CD4-positive, alpha-beta memory T cell (primary cell): Measurements from ENCODE around the gene MPO. TPM values are rescaled to one million over a fixed set of nuclear protein-coding genes. Genes with fewer than 3 reads are reported as not detected.

Experiments
- CTCF ChIA-PET: fragments of 350-600 bp; sonication (Branson Sonifier 250); formaldehyde crosslinking; loops from one replicate; lab custom pipeline; 2021; ENCODE audit warnings: inconsistent platforms; ENCODE audit not compliant: partially characterized antibody; lab: Charles Lee
- POLR2A ChIA-PET: fragments of 350-600 bp; sonication (Branson Sonifier 250); formaldehyde crosslinking; loops from one replicate; lab custom pipeline; 2021; ENCODE audit not compliant: partially characterized antibody; lab: Charles Lee
- DNase-seq, 5 donors: peaks; one replicate each; pipeline versions ENCODE4 v3.0.0 to v3.0.0-alpha.2; 2020 to 2022; ENCODE audit warnings: mixed read lengths in 1 of 5
- H3K27ac ChIP-seq: one replicate; pipeline ENCODE4 v1.7.0; 2013; ENCODE audit warnings: low read depth, low read length
- H3K27me3 ChIP-seq: 2 replicates; pipeline ENCODE4 v1.7.0; 2013; ENCODE audit warnings: mild to moderate bottlenecking, low read length, moderate library complexity; ENCODE audit not compliant: insufficient read depth
- H3K36me3 ChIP-seq: 2 replicates; pipeline ENCODE4 v1.7.0; 2013; ENCODE audit warnings: mild to moderate bottlenecking, low read length, moderate library complexity; ENCODE audit not compliant: insufficient read depth
- H3K4me1 ChIP-seq: 2 replicates; pipeline ENCODE4 v1.7.0; 2013; ENCODE audit warnings: mild to moderate bottlenecking, low read length, moderate library complexity; ENCODE audit not compliant: insufficient read depth
- H3K4me3 ChIP-seq, 2 donors: one replicate each; pipeline ENCODE4 v1.7.0; 2013; ENCODE audit warnings: low read length in 2 of 2, mild to moderate bottlenecking in 1 of 2
- H3K9me3 ChIP-seq, 2 donors: one replicate each; pipeline ENCODE4 v1.7.0; 2013; ENCODE audit warnings: low read length in 2 of 2, control low read depth in 1 of 2; ENCODE audit not compliant: control insufficient read depth in 1 of 2
- H3K27ac Mint-ChIP-seq, 7 donors: one replicate each; pipeline ENCODE4 v1.8.0; 2020 to 2021; ENCODE audit warnings: mixed read lengths in 7 of 7, mild to moderate bottlenecking in 6 of 7, inconsistent platforms in 3 of 7, moderate library complexity in 3 of 7
- H3K27me3 Mint-ChIP-seq, 2 donors: one replicate each; pipeline ENCODE4 v1.8.0; 2020 to 2021; ENCODE audit warnings: mixed read lengths in 2 of 2
- H3K36me3 Mint-ChIP-seq, 2 donors: one replicate each; pipeline ENCODE4 v1.8.0; 2020 to 2021; ENCODE audit warnings: mixed read lengths in 2 of 2, inconsistent platforms in 1 of 2, mild to moderate bottlenecking in 1 of 2
- H3K4me1 Mint-ChIP-seq, 4 donors: one replicate each; pipeline ENCODE4 v1.8.0; 2020 to 2021; ENCODE audit warnings: mixed read lengths in 4 of 4, mild to moderate bottlenecking in 1 of 4
- H3K4me3 Mint-ChIP-seq, 8 donors: one replicate each; pipeline ENCODE4 v1.8.0; 2020 to 2021; ENCODE audit warnings: mixed read lengths in 8 of 8, mild to moderate bottlenecking in 7 of 8, moderate library complexity in 6 of 8, inconsistent platforms in 3 of 8
- H3K9me3 Mint-ChIP-seq, 8 donors: one replicate each; pipeline ENCODE4 v1.8.0; 2020 to 2021; ENCODE audit warnings: mixed read lengths in 8 of 8, mild to moderate bottlenecking in 5 of 8, inconsistent platforms in 3 of 8, moderate library complexity in 1 of 8
- intact Hi-C: fragments of 100-400 bp; cut with micrococcal nuclease; formaldehyde crosslinking; loops from one replicate; pipeline ENCODE4 v1.15.1; 2023
- polyA plus RNA-seq, 2 donors: library from polyadenylated mRNA; unstranded; fragments of 300-500 nt; fragmentation: Illumina TruSeq; gene quantifications; one replicate each; pipeline ENCODE4 v1.2.3, GENCODE V29; 2021
- total RNA-seq, 2 experiments: library from RNA; stranded (reverse); gene quantifications; one replicate each; pipeline ENCODE4 v1.2.3, GENCODE V29; 2021

The MPO gene
- total and polyA plus RNA-seq, 4 experiments from 2014 or later, result not detected

GRCh38 chr17:58311429-58311894, 30.7 kb upstream of the MPO start:
- Histone ChIP-seq H3K27me3 (no peaks in the 10 kb centered on the region), H3K27ac (no peak overlapping the region), H3K36me3 (peaks cover 4% of the 10 kb centered on the region), H3K4me1 (no peaks in the 10 kb centered on the region), H3K9me3 (no peaks in the 10 kb centered on the region), H3K4me3 (no peak overlapping the region)
- Mint-ChIP-seq H3K27ac (peak overlapping the region in 1 of 7 donors; percentile 6), H3K36me3 (peaks cover 14 to 16% of the 10 kb centered on the region in 2 donors), H3K4me3 (no peak overlapping the region), H3K27me3 (no peaks in the 10 kb centered on the region), H3K4me1 (peaks cover 0 to 6% (median 1%) of the 10 kb centered on the region in 4 donors), H3K9me3 (no peaks in the 10 kb centered on the region)
- ChIA-PET CTCF (interaction anchor here (1.3 to 1.5 kb wide), 2 partner anchors 106 kb away, joined by 3 to 4 read pairs; partner anchors contain the start of gene RNF43), POLR2A (interaction anchor here (34.1 kb wide), 1 partner anchor 32 kb away, joined by 3924 read pairs; the partner anchor contains the start of gene SUPT4H1)
- no peak for DNase-seq
- intact Hi-C loops, result no loop called here

GRCh38 chr17:58310511-58311428, 30.0 kb upstream of the MPO start:
- POLR2A ChIA-PET, result no interaction called here
- Histone ChIP-seq H3K27ac (no peak overlapping the region), H3K36me3 (peaks cover 4% of the 10 kb centered on the region), H3K27me3 (no peaks in the 10 kb centered on the region), H3K4me3 (no peak overlapping the region), H3K4me1 (no peaks in the 10 kb centered on the region), H3K9me3 (no peaks in the 10 kb centered on the region)
- Mint-ChIP-seq H3K4me1 (peaks cover 0 to 6% (median 1%) of the 10 kb centered on the region in 4 donors), H3K9me3 (no peaks in the 10 kb centered on the region), H3K36me3 (peaks cover 14 to 16% of the 10 kb centered on the region in 2 donors), H3K27me3 (no peaks in the 10 kb centered on the region), H3K27ac (peak overlapping the region in 1 of 7 donors; percentile 6), H3K4me3 (no peak overlapping the region)
- intact Hi-C loops, result no loop called here
- CTCF ChIA-PET, result interaction anchor here (0.8 to 1.5 kb wide), 2 partner anchors 107 to 694 kb away, joined by 3 to 4 read pairs; partner anchors contain the start of gene RNF43
- no peak for DNase-seq

- no peak overlapping the region for H3K4me3 Mint-ChIP-seq
- H3K27ac Mint-ChIP-seq, result peak overlapping the region in 1 of 7 donors; percentile 18
- ChIA-PET CTCF (interaction anchor here (0.8 to 1.5 kb wide), 2 partner anchors 108 to 694 kb away, joined by 3 to 4 read pairs; partner anchors contain the start of gene RNF43), POLR2A (no interaction called here)
- no peak overlapping the region for H3K4me3 ChIP-seq
- peaks cover 12 to 14% of the 10 kb centered on the region in 2 donors for H3K36me3 Mint-ChIP-seq
- peaks cover 0 to 6% (median 1%) of the 10 kb centered on the region in 4 donors for H3K4me1 Mint-ChIP-seq
- no peak for DNase-seq
- H3K4me1 ChIP-seq, result no peaks in the 10 kb centered on the region
- intact Hi-C loops, result no loop called here
- H3K27me3 ChIP-seq, result no peaks in the 10 kb centered on the region
- H3K9me3 Mint-ChIP-seq, result no peaks in the 10 kb centered on the region
- no peaks in the 10 kb centered on the region for H3K9me3 ChIP-seq
- no peaks in the 10 kb centered on the region for H3K27me3 Mint-ChIP-seq
- H3K27ac ChIP-seq, result no peak overlapping the region
- peaks cover 4% of the 10 kb centered on the region for H3K36me3 ChIP-seq
Observed at GRCh38 chr17:58309918-58310259, 29.2 kb upstream of the MPO start.

GRCh38 chr17:58308985-58309917, 28.5 kb upstream of the MPO start:
- ChIA-PET POLR2A (interaction anchor here (0.9 to 1.0 kb wide), 2 partner anchors 35 to 42 kb away, joined by 3 read pairs; partner anchors contain the start of gene SUPT4H1), CTCF (interaction anchor here (0.8 to 2.1 kb wide), 3 partner anchors 8 to 695 kb away, joined by 3 to 9 read pairs (median 6); partner anchors contain the start of gene RNF43)
- Histone ChIP-seq H3K4me3 (no peak overlapping the region), H3K4me1 (peaks cover 4% of the 10 kb centered on the region), H3K27me3 (no peaks in the 10 kb centered on the region), H3K27ac (no peak overlapping the region), H3K9me3 (no peaks in the 10 kb centered on the region), H3K36me3 (peaks cover 4% of the 10 kb centered on the region)
- Mint-ChIP-seq H3K9me3 (no peaks in the 10 kb centered on the region), H3K4me1 (peaks cover under 1 to 8% (median 4%) of the 10 kb centered on the region in 4 donors), H3K36me3 (peaks cover 12 to 14% of the 10 kb centered on the region in 2 donors), H3K27ac (peak overlapping the region in 2 of 7 donors; percentile 53 to 55), H3K27me3 (no peaks in the 10 kb centered on the region), H3K4me3 (no peak overlapping the region)
- DNase-seq, result no peak
- intact Hi-C loops, result no loop called here

GRCh38 chr17:58308173-58308984, 27.6 kb upstream of the MPO start:
- intact Hi-C loops, result no loop called here
- H3K36me3 ChIP-seq, result peaks cover 4% of the 10 kb centered on the region
- Mint-ChIP-seq H3K27me3 (no peaks in the 10 kb centered on the region), H3K36me3 (peaks cover 12 to 16% of the 10 kb centered on the region in 2 donors), H3K9me3 (no peaks in the 10 kb centered on the region), H3K27ac (no peak overlapping the region), H3K4me3 (no peak overlapping the region), H3K4me1 (peaks cover 3 to 12% (median 7%) of the 10 kb centered on the region in 4 donors)
- H3K4me1 ChIP-seq, result peaks cover 4% of the 10 kb centered on the region
- H3K27me3 ChIP-seq, result no peaks in the 10 kb centered on the region
- no peak for DNase-seq
- POLR2A ChIA-PET, result interaction anchor here (0.9 to 1.6 kb wide), 5 partner anchors 20 to 44 kb away, joined by 3 to 5 read pairs (median 3); partner anchors contain the start of gene SUPT4H1
- no peak overlapping the region for H3K4me3 ChIP-seq
- no peak overlapping the region for H3K27ac ChIP-seq
- CTCF ChIA-PET, result interaction anchor here (2.0 to 2.1 kb wide), 2 partner anchors 9 to 109 kb away, joined by 6 to 9 read pairs; partner anchors contain the start of gene RNF43
- no peaks in the 10 kb centered on the region for H3K9me3 ChIP-seq
